Osteocyte (in vitro differentiated cells): ENCODE measurements around the gene HACD1. TPM values are rescaled to one million over a fixed set of nuclear protein-coding genes. Genes with fewer than 3 reads are reported as not detected.

Source experiments
- DNase-seq: peaks from one replicate; pipeline ENCODE4 v3.0.0; 2021; ENCODE audit warnings: mixed read lengths; ENCODE audit not compliant: unreplicated experiment; ENCODE audit errors: extremely low spot score
- H3K27ac Mint-ChIP-seq: one replicate; pipeline ENCODE4 v1.8.0; 2021; ENCODE audit warnings: mild to moderate bottlenecking, mixed read lengths; ENCODE audit not compliant: unreplicated experiment
- H3K27me3 Mint-ChIP-seq: one replicate; pipeline ENCODE4 v1.8.0; 2021; ENCODE audit warnings: mixed read lengths; ENCODE audit not compliant: unreplicated experiment
- H3K36me3 Mint-ChIP-seq: one replicate; pipeline ENCODE4 v1.8.0; 2021; ENCODE audit warnings: mixed read lengths; ENCODE audit not compliant: unreplicated experiment
- H3K4me1 Mint-ChIP-seq: one replicate; pipeline ENCODE4 v1.8.0; 2021; ENCODE audit warnings: mixed read lengths; ENCODE audit not compliant: unreplicated experiment
- H3K4me3 Mint-ChIP-seq: one replicate; pipeline ENCODE4 v1.8.0; 2021; ENCODE audit warnings: mild to moderate bottlenecking, moderate library complexity, mixed read lengths; ENCODE audit not compliant: unreplicated experiment
- H3K9me3 Mint-ChIP-seq: one replicate; pipeline ENCODE4 v1.8.0; 2021; ENCODE audit warnings: mixed read lengths; ENCODE audit not compliant: unreplicated experiment
- total RNA-seq: library from RNA; stranded (reverse); gene quantifications from 2 replicates; pipeline ENCODE4 v1.2.1, GENCODE V29; 2021
- TF ChIP-seq, protein P1 (sequence below): fragments of 200-600 bp; sonication (generic); IDR thresholded peaks from 2 replicates; pipeline ENCODE4 v1.5.0; 2021; ENCODE audit warnings: antibody characterized with exemption, mild to moderate bottlenecking, moderate library complexity

The HACD1 gene
- total RNA-seq, 1 donor from 2014 or later = 25.1 TPM

DNA sequence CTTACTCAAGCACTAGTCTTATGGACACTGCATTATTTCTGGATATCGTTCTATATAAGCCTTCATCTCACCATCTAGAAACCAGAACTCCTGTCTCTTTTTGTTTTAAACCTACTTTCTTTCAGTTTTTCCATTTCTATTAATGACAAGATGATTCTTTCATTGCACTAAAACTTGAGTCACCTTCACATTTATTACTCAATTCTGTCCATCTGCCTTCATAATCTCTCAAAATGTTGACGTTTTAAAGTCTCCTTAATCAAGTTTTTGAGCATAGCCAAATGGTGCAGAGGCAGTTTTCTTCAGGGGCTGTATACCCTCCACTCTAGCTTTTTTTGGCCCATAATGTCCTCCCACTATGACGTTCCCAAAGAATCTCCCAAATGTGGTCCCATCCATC is 44.3 kb upstream of the HACD1 start:
- Mint-ChIP-seq H3K4me1 (peaks cover 43% of the 10 kb centered on the region), H3K27me3 (no peaks in the 10 kb centered on the region), H3K4me3 (no peak overlapping the region), H3K9me3 (peaks cover 22% of the 10 kb centered on the region), H3K36me3 (peaks cover 34% of the 10 kb centered on the region), H3K27ac (no peak overlapping the region)
- no peak for DNase-seq
- TF ChIP-seq, protein P1, sequence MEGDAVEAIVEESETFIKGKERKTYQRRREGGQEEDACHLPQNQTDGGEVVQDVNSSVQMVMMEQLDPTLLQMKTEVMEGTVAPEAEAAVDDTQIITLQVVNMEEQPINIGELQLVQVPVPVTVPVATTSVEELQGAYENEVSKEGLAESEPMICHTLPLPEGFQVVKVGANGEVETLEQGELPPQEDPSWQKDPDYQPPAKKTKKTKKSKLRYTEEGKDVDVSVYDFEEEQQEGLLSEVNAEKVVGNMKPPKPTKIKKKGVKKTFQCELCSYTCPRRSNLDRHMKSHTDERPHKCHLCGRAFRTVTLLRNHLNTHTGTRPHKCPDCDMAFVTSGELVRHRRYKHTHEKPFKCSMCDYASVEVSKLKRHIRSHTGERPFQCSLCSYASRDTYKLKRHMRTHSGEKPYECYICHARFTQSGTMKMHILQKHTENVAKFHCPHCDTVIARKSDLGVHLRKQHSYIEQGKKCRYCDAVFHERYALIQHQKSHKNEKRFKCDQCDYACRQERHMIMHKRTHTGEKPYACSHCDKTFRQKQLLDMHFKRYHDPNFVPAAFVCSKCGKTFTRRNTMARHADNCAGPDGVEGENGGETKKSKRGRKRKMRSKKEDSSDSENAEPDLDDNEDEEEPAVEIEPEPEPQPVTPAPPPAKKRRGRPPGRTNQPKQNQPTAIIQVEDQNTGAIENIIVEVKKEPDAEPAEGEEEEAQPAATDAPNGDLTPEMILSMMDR = no peak

DNA sequence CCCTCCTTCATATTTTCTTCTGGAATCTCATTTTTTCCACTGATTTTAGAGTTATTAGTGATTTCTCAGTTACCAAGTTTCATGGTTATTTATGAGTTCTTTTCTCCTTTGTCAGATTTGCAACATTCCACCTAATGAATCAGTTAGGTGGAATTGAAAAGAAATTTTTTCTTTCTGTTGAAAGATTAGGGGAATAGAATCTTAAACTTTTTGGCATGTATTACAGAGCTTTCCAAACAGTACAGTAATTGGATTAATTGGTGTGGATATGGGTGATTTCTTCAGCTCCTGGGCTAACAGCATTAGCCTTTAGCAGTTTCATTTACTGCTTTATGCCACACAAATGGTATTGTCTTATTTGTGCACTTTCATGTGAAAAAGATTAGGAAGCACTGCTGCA is 43.7 kb upstream of the HACD1 start:
- Mint-ChIP-seq H3K27ac (peak overlapping the region; percentile 63), H3K4me3 (no peak overlapping the region), H3K36me3 (peaks cover 36% of the 10 kb centered on the region), H3K27me3 (no peaks in the 10 kb centered on the region), H3K4me1 (peaks cover 40% of the 10 kb centered on the region), H3K9me3 (peaks cover 24% of the 10 kb centered on the region)
- TF ChIP-seq, protein P1 = no peak
- no peak for DNase-seq

DNA sequence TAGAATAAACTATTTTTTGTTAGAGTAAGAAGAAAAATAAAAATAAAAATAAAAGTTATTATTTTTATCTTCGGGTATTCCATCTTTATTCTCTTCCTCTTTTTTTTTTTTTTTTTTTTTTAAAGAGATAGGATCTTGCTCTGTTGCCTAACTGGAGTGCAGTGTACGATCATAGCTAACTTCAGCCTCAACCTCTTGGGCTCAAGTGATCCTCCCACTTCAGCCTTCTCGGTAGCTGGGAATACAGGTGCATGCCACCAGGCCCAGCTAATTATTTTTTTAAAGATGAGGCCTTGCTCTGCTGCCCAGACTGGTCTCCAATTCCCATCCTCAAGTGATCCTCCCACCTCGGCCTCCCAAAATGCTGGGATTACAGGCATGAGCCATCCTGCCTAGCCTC is 42.2 kb upstream of the HACD1 start:
- H3K4me3 Mint-ChIP-seq = no peak overlapping the region
- H3K9me3 Mint-ChIP-seq = peaks cover 27% of the 10 kb centered on the region
- H3K36me3 Mint-ChIP-seq = peaks cover 41% of the 10 kb centered on the region
- no peak overlapping the region for H3K27ac Mint-ChIP-seq
- no peaks in the 10 kb centered on the region for H3K27me3 Mint-ChIP-seq
- DNase-seq = no peak
- TF ChIP-seq, protein P1 = no peak
- H3K4me1 Mint-ChIP-seq = peaks cover 35% of the 10 kb centered on the region

DNA sequence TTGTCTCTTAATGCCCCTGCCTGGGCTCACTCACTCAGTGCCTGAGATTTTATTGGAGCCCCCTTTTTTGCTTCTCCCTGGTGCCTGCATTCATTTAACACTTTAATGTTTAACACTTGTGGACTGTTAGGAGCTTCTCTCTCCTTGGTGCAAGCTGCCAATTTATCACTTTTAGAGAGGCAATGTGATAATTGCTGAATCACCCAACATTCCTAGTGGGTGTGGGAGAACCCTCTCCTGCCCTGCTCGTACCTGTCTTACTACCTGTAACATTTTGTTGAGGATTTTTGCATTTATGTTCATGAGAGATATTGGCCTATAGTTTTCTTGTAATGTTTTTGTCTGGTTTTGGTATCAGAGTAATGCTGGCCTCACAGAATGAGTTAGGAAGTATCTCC is 39.9 kb upstream of the HACD1 start:
- DNase-seq = no peak
- Mint-ChIP-seq H3K36me3 (peaks cover 31% of the 10 kb centered on the region), H3K4me3 (no peak overlapping the region), H3K4me1 (peaks cover 33% of the 10 kb centered on the region), H3K9me3 (peaks cover 30% of the 10 kb centered on the region), H3K27ac (no peak overlapping the region), H3K27me3 (no peaks in the 10 kb centered on the region)
- TF ChIP-seq, protein P1 = no peak

DNA sequence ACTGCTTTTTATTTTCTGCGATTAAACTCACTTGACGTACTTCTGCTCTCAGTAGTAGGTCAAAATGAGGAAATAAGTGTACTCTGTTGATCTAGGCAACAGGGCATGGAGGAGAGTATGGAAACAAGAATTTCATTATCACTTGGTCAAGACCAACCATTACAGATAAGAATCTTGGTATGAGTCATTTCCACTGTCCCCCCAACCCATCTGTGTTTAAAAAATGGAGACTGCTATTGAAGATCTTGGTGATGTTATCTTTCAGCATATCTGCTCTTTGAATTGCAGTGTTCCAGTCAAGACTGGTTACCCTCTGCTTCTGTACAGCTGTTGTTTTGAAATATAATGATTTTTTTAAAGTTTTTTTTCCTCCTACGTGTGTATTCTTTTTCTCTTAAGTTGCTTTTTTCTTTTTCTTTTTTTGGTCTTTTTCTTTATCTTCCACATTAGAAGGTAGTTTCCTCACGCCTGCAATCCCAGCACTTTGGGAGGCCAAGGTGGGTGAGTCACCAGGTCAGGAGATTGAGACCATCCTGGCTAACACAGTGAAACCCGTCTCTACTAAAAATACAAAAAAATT is 38.5 kb upstream of the HACD1 start:
- Mint-ChIP-seq H3K4me1 (peaks cover 38% of the 10 kb centered on the region), H3K27ac (no peak overlapping the region), H3K36me3 (peaks cover 21% of the 10 kb centered on the region), H3K9me3 (peaks cover 30% of the 10 kb centered on the region), H3K4me3 (no peak overlapping the region), H3K27me3 (no peaks in the 10 kb centered on the region)
- DNase-seq = no peak
- TF ChIP-seq, protein P1 = no peak
